Stomach smooth muscle (tissue), 2 donors: ENCODE data around the gene GAGE13.
"Not testable (repeated sequence)": the region's sequence is repeated elsewhere in the genome, so short reads cannot be mapped to it uniquely, and the experiment has no call there.

Source experiments
- H3K27ac ChIP-seq: one replicate; pipeline ENCODE4 v1.7.0; 2013; ENCODE audit warnings: mild to moderate bottlenecking, low read length, inconsistent platforms
- H3K27me3 ChIP-seq, 2 donors: one replicate each; pipeline ENCODE4 v1.7.0; 2013; ENCODE audit warnings: low read length in 2 of 2; ENCODE audit not compliant: insufficient read depth in 2 of 2, control insufficient read depth in 1 of 2
- H3K36me3 ChIP-seq, 2 donors: one replicate each; pipeline ENCODE4 v1.7.0; 2013; ENCODE audit warnings: low read length in 2 of 2; ENCODE audit not compliant: control insufficient read depth in 2 of 2, insufficient read depth in 2 of 2
- H3K4me1 ChIP-seq: one replicate; pipeline ENCODE4 v1.7.0; 2013; ENCODE audit warnings: low read length; ENCODE audit not compliant: control insufficient read depth, insufficient read depth
- H3K4me3 ChIP-seq, 2 donors: one replicate each; pipeline ENCODE4 v1.7.0; 2013; ENCODE audit warnings: low read length in 2 of 2
- H3K9ac ChIP-seq, 2 donors: one replicate each; pipeline ENCODE4 v1.7.0; 2013; ENCODE audit warnings: low read length in 2 of 2, mild to moderate bottlenecking in 1 of 2
- H3K9me3 ChIP-seq, 2 donors: one replicate each; pipeline ENCODE4 v1.7.0; 2013; ENCODE audit warnings: low read length in 2 of 2; ENCODE audit not compliant: control insufficient read depth in 2 of 2
- donor health status: healthy.
- donor health status: Pancreatic carcinoma.

GAGE13 gene

DNA sequence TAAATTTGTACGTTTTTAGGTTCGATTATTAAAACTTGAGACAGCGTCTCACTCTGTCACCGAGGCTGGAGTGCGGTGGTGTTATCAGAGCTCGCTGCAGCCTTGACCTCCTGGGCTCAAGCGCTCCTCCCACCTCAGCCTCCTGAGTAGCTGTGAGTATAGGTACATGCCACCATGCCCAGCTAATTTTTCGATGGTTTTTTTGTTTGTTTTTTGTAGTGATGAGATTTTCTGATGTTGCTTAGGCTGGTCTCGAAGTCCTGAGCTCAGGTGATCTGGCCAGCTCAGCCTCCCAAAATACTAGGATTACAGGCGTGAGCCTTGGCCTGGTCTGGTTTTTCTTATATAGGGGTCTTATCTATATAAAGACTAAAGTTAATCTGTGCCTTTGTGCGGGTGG lies 961 bp upstream of the GAGE13 start:
- H3K27me3 ChIP-seq, H3K36me3 ChIP-seq, H3K27ac ChIP-seq, H3K9me3 ChIP-seq, H3K9ac ChIP-seq, H3K4me3 ChIP-seq, H3K4me1 ChIP-seq: not testable (repeated sequence)

DNA sequence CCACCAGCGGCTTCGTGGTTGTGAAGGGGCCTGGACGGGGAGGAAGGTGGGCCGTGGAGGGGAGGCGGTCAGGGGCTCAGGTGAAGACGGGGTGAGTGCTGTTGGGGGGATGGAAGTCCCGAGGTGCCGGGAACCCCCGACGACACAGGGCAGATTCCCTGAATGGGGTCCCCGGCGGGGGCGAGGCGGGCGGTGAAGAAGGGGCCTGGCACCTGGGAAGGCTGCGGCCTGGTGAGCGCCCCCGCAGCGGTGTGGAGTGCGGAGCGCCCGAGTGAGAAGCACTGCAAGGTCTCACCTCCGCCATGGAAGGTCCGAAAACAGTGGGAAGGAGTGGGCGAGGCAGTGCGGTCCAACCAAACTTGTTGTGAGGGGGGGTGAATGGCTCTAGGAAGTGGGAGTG lies 459 bp downstream of the GAGE13 start:
- H3K27ac ChIP-seq, H3K9ac ChIP-seq, H3K4me3 ChIP-seq, H3K36me3 ChIP-seq, H3K9me3 ChIP-seq, H3K27me3 ChIP-seq, H3K4me1 ChIP-seq: not testable (repeated sequence)

DNA sequence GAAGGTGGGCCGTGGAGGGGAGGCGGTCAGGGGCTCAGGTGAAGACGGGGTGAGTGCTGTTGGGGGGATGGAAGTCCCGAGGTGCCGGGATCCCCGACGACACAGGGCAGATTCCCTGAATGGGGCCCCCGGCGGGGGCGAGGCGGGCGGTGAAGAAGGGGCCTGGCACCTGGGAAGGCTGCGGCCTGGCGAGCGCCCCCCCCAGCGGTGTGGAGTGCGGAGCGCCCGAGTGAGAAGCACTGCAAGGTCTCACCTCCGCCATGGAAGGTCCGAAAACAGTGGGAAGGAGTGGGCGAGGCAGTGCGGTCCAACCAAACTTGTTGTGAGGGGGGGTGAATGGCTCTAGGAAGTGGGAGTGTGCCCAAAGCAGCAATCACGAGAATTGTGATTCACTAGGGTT lies 10.1 kb downstream of the GAGE13 start:
- H3K27ac ChIP-seq, H3K4me3 ChIP-seq, H3K27me3 ChIP-seq, H3K9ac ChIP-seq, H3K36me3 ChIP-seq, H3K9me3 ChIP-seq, H3K4me1 ChIP-seq: not testable (repeated sequence)

DNA sequence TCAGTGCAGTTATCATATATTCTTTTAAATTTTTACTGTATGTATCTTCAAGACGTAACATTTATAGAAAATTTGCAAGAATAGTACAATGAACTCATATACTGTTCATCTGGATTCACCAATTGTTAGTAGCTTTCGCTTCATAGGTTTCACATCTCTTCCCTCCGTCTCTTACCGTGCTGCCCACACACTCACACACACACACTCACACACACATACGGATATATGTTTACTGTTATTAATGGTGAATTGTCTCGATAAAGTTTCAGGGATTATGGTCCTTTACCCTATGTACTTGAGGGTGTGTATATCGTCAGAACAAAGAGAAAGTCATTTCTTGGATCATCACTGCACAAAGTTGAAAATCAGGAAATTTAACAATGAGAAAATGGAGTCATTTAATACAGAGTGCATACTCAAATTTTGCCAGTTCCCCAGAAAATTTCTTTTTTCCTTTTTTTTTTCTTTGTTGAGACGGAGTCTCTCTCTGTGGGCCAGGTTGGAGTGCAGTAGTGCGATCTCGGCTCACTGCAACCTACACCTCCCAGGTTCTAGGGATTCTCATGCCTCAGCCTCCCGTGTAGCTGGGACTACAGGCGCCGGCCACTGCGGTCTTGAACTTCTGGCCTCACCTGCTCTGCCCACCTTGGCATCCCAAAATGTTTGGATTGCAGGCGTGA lies 13.3 kb downstream of the GAGE13 start:
- not testable (repeated sequence) for H3K27me3 ChIP-seq, H3K9ac ChIP-seq, H3K27ac ChIP-seq, H3K9me3 ChIP-seq, H3K4me3 ChIP-seq, H3K4me1 ChIP-seq, H3K36me3 ChIP-seq

DNA sequence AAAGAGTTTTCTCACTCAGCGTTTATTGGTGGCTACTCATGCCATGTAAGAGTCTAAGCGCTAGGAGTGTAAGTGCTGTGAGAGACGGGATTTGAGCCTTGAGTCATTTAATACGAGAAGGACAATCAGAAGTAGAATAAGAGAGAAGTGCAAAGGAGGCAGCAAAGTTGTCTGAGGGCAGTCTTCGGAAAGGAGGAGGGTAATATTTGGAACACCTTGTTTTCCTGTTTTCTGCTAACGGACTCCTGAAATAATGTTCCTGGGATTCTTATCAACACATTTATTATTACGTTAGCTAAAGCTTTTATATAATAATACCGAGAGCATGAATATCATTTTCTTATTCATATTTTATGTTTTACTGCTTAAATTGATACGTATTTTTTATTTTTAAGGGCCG lies 14.0 kb downstream of the GAGE13 start:
- not testable (repeated sequence) for H3K27ac ChIP-seq, H3K4me1 ChIP-seq

DNA sequence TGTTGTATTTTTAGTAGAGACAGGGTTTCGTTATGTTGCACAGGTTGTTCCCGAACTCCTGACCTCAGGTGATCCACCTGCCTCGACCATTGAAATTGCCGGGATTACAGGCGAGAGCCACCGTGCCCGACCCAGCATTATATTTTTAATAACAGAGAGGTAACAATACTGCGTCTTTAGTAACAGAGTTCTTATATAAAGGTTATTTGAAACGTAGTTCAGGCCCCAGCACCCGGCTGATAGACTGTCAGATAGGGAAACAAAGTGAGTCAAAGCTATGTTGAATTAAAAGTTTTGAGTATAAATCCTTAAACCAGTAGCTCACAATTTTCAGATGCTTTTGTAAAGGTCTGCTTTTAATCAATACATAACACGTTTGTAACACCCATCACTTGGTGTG lies 14.8 kb downstream of the GAGE13 start:
- H3K4me1 ChIP-seq, H3K4me3 ChIP-seq, H3K9ac ChIP-seq, H3K27me3 ChIP-seq, H3K36me3 ChIP-seq, H3K27ac ChIP-seq, H3K9me3 ChIP-seq: not testable (repeated sequence)

More for the DNA sequence above, 14.0 kb downstream of the GAGE13 start:
- H3K9me3 ChIP-seq, H3K4me3 ChIP-seq, H3K9ac ChIP-seq, H3K36me3 ChIP-seq, H3K27me3 ChIP-seq: not testable (repeated sequence)
